A549 (cell line): ENCODE results near the gene RABL2B. TPM values are rescaled to one million over a fixed set of nuclear protein-coding genes. Genes with fewer than 3 reads are reported as not detected.

Source experiments
- ATAC-seq, 2 experiments: fragments of 200-7000 bp in 1 of 2; fragments of >200 bp in 1 of 2; cut with Nextera tagmentation in 1 of 2; cut with Tn5 transposase in 1 of 2; 3 replicates each; pipeline versions ENCODE4 v1.8.0 to v1.9.1; 2018 to 2020; ENCODE audit warnings: mild to moderate bottlenecking in 1 of 2, moderate library complexity in 1 of 2
- CTCF ChIA-PET: fragments of 300-600 bp; sonication (Branson Sonifier 250); formaldehyde crosslinking; extraction: SDS; loops from one replicate; lab custom pipeline; 2021; ENCODE audit warnings: antibody characterized with exemption, inconsistent platforms; lab: Yijun Ruan, JAX
- POLR2A ChIA-PET: fragments of 350-600 bp; formaldehyde crosslinking; extraction: SDS; loops from one replicate; lab custom pipeline; 2021; ENCODE audit warnings: antibody characterized with exemption, inconsistent platforms; lab: Yijun Ruan, JAX
- DNase-seq, 2 experiments: peaks; one replicate each; pipeline versions ENCODE4 v3.0.0 to v3.0.0-alpha.2; 2011 to 2016; ENCODE audit warnings: low read depth in 1 of 2, low spot score in 1 of 2
- FAIRE-seq: peaks from 2 replicates; lab custom pipeline; 2011; peaks lifted over from hg19 to GRCh38; lab: Jason Lieb, UNC
- H3K27ac ChIP-seq, 2 experiments: fragments of >200 bp; sonication (Bioruptor Twin); formaldehyde crosslinking; 3 replicates each; pipeline ENCODE4 v1.5.1; 2016 to 2017
- H3K4me1 ChIP-seq: fragments of >200 bp; sonication (Bioruptor Twin); formaldehyde crosslinking; 3 replicates; pipeline ENCODE4 v1.6.1; 2016
- H3K4me2 ChIP-seq: fragments of >200 bp; sonication (Bioruptor Twin); formaldehyde crosslinking; 3 replicates; pipeline ENCODE4 v1.6.1; 2016
- H3K4me3 ChIP-seq: fragments of >200 bp; sonication (Bioruptor Twin); formaldehyde crosslinking; 3 replicates; pipeline ENCODE4 v1.5.1; 2016
- H3K9me3 ChIP-seq: fragments of >200 bp; sonication (Bioruptor Twin); formaldehyde crosslinking; 3 replicates; pipeline ENCODE4 v1.6.1; 2016
- ATOH8 ChIP-seq: fragments of 250-450 bp; sonication (Bioruptor Pico); IDR thresholded peaks from 2 replicates; pipeline ENCODE4 v1.5.0; 2020; ENCODE audit warnings: low read depth, mild to moderate bottlenecking, moderate library complexity
- CTCF ChIP-seq: fragments of >200 bp; sonication (Bioruptor Twin); formaldehyde crosslinking; IDR thresholded peaks from 3 replicates; pipeline ENCODE4 v1.5.1; 2016
- EP300 ChIP-seq, 2 experiments: fragments of >200 bp; sonication (Bioruptor Twin); formaldehyde crosslinking; IDR thresholded peaks; 2 replicates in 1 of 2; 3 replicates in 1 of 2; pipeline ENCODE4 v1.6.1; 2016 to 2017
- FOXS1 ChIP-seq: fragments of 250-450 bp; sonication (Bioruptor Pico); IDR thresholded peaks from 2 replicates; pipeline ENCODE4 v1.5.0; 2020; ENCODE audit warnings: mild to moderate bottlenecking, moderate library complexity
- HES2 ChIP-seq: fragments of >200 bp; sonication (Bioruptor Twin); formaldehyde crosslinking; IDR thresholded peaks from 2 replicates; pipeline ENCODE4 v1.6.1; 2016
- JUNB ChIP-seq: fragments of >200 bp; sonication (Bioruptor Twin); formaldehyde crosslinking; IDR thresholded peaks from 2 replicates; pipeline ENCODE4 v1.6.1; 2016
- MAFK ChIP-seq: fragments of 450-650 bp; IDR thresholded peaks from 2 replicates; pipeline ENCODE4 v1.6.1; 2014; ENCODE audit not compliant: partially characterized antibody
- RFX5 ChIP-seq: fragments of 450-650 bp; IDR thresholded peaks from 2 replicates; pipeline ENCODE4 v1.7.1; 2014; ENCODE audit warnings: antibody characterized with exemption, mild to moderate bottlenecking, moderate library complexity
- SMC3 ChIP-seq: fragments of >200 bp; sonication (Bioruptor Twin); formaldehyde crosslinking; IDR thresholded peaks from 3 replicates; pipeline ENCODE4 v1.6.1; 2018; ENCODE audit warnings: inconsistent platforms
- SREBF2 ChIP-seq: fragments of 450-650 bp; IDR thresholded peaks from 2 replicates; pipeline ENCODE4 v1.6.1; 2014; ENCODE audit warnings: mild to moderate bottlenecking, moderate library complexity
- TP53 ChIP-seq: fragments of 250-450 bp; sonication (Bioruptor Pico); IDR thresholded peaks from 2 replicates; pipeline ENCODE4 v1.5.0; 2021; ENCODE audit warnings: mild to moderate bottlenecking, moderate library complexity
- USF2 ChIP-seq: fragments of 450-650 bp; IDR thresholded peaks from 2 replicates; pipeline ENCODE4 v1.6.1; 2014; ENCODE audit warnings: antibody characterized with exemption
- ZNF302 ChIP-seq: fragments of 250-450 bp; sonication (Bioruptor Pico); IDR thresholded peaks from 2 replicates; pipeline ENCODE4 v1.9.0; 2021; ENCODE audit warnings: inconsistent platforms, mild to moderate bottlenecking, moderate library complexity
- WGBS: methylation state at CpG from one replicate; pipeline ENCODE4 v1.1.6; 2017; ENCODE audit errors: missing lambda C conversion rate; 5-methylcytosine and 5-hydroxymethylcytosine counted together
- polyA plus RNA-seq, 4 experiments: library from polyadenylated mRNA; depleted of rRNA in 3 of 4; stranded (reverse); fragments of >200 nt; fragmentation: RNase III in 1 of 4; extraction: RNeasy Plus Mini Kit Qiagen cat#74134 plus additional on column Dnase treatment in 1 of 4; gene quantifications; 2 replicates in 3 of 4; 3 replicates in 1 of 4; pipeline ENCODE4 v1.2.3, GENCODE V29; 2011 to 2017

RABL2B gene
- polyA plus RNA-seq, 2 of the 4 experiments (the other 2 are of a cell fraction) = 22.1 to 32.6 TPM

GRCh38 chr22:50717709-50718351, 65.6 kb downstream of the RABL2B start:
- POLR2A ChIA-PET = no interaction called here
- 80% methylated on average over 6 of the region's 10 CpGs for WGBS
- H3K27ac ChIP-seq = no peak overlapping the region
- TF ChIP-seq TP53 (CRISPR knock-in tag) = no peak
- no peak for TF ChIP-seq ATOH8
- no peak for TF ChIP-seq RFX5
- TF ChIP-seq HES2 = no peak
- no peak for TF ChIP-seq MAFK
- no peak for TF ChIP-seq EP300 (IDR thresholded peaks at IDR 0.05)
- TF ChIP-seq JUNB = no peak
- TF ChIP-seq ZNF302 (CRISPR knock-in tag) = no peak
- no peak for TF ChIP-seq SREBF2
- no peak for TF ChIP-seq SMC3
- TF ChIP-seq CTCF = no peak
- TF ChIP-seq USF2 = no peak
- TF ChIP-seq FOXS1 = no peak
- TF ChIP-seq, all 56 proteins: peak for 0
- Histone ChIP-seq H3K4me2 (no peak overlapping the region), H3K4me3 (no peak overlapping the region), H3K4me1 (no peaks in the 10 kb centered on the region), H3K9me3 (no peaks in the 10 kb centered on the region)
- CTCF ChIA-PET = interaction anchor here (1.8 kb wide), 1 partner anchor 14 kb away, joined by 10 read pairs; no protein-coding TSS in a partner anchor
- ATAC-seq = no peak; a peak in 1 of 6 replicates
- DNase-seq = no peak
- no peak for FAIRE-seq

Other genes starting within 250 kb of the RABL2B start
- 0.09 and 0.15 TPM in 2 replicates for gene KLHDC7B, start 237.7 kb downstream of the RABL2B start, polyA plus RNA-seq (2011; rRNA removed)
- gene KLHDC7B, start 237.7 kb downstream of the RABL2B start, polyA plus RNA-seq (2017; fragmentation: RNase III; extraction: RNeasy Plus Mini Kit Qiagen cat#74134 plus additional on column Dnase treatment) = not detected in 3 replicates
- 0.30 and 0.59 TPM in 2 replicates for gene SYCE3, start 220.7 kb downstream of the RABL2B start, polyA plus RNA-seq (2011; rRNA removed)
- gene SYCE3, start 220.7 kb downstream of the RABL2B start, polyA plus RNA-seq (2017; fragmentation: RNase III; extraction: RNeasy Plus Mini Kit Qiagen cat#74134 plus additional on column Dnase treatment) = 0.29 to 0.45 TPM in 2 of 3 replicates, not detected in the other
- gene CPT1B, start 205.2 kb downstream of the RABL2B start, polyA plus RNA-seq (2011; rRNA removed) = 12.1 and 16.5 TPM in 2 replicates
- gene CPT1B, start 205.2 kb downstream of the RABL2B start, polyA plus RNA-seq (2017; fragmentation: RNase III; extraction: RNeasy Plus Mini Kit Qiagen cat#74134 plus additional on column Dnase treatment) = 21.1 to 27.5 TPM (median 26.5 TPM) in 3 replicates
- 16.4 and 22.7 TPM in 2 replicates for gene CHKB, start 200.8 kb downstream of the RABL2B start, polyA plus RNA-seq (2011; rRNA removed)
- gene CHKB, start 200.8 kb downstream of the RABL2B start, polyA plus RNA-seq (2017; fragmentation: RNase III; extraction: RNeasy Plus Mini Kit Qiagen cat#74134 plus additional on column Dnase treatment) = 21.0 to 26.1 TPM (median 25.8 TPM) in 3 replicates
- gene MAPK8IP2, start 182.8 kb downstream of the RABL2B start, polyA plus RNA-seq (2011; rRNA removed) = 0.75 and 0.76 TPM in 2 replicates
- 2.2 to 3.0 TPM (median 2.8 TPM) in 3 replicates for gene MAPK8IP2, start 182.8 kb downstream of the RABL2B start, polyA plus RNA-seq (2017; fragmentation: RNase III; extraction: RNeasy Plus Mini Kit Qiagen cat#74134 plus additional on column Dnase treatment)
- gene ARSA, start 155.5 kb downstream of the RABL2B start, polyA plus RNA-seq (2011; rRNA removed) = 7.7 and 9.1 TPM in 2 replicates
- 15.9 to 22.5 TPM (median 19.5 TPM) in 3 replicates for gene ARSA, start 155.5 kb downstream of the RABL2B start, polyA plus RNA-seq (2017; fragmentation: RNase III; extraction: RNeasy Plus Mini Kit Qiagen cat#74134 plus additional on column Dnase treatment)
- gene SHANK3, start 110.8 kb downstream of the RABL2B start, polyA plus RNA-seq (2011; rRNA removed) = 0.52 and 0.53 TPM in 2 replicates
- 2.1 to 2.4 TPM (median 2.3 TPM) in 3 replicates for gene SHANK3, start 110.8 kb downstream of the RABL2B start, polyA plus RNA-seq (2017; fragmentation: RNase III; extraction: RNeasy Plus Mini Kit Qiagen cat#74134 plus additional on column Dnase treatment)
- not detected in 2 replicates for gene ACR, start 45.4 kb downstream of the RABL2B start, polyA plus RNA-seq (2011; rRNA removed)
- 0.11 TPM in 1 of 3 replicates, not detected in the others for gene ACR, start 45.4 kb downstream of the RABL2B start, polyA plus RNA-seq (2017; fragmentation: RNase III; extraction: RNeasy Plus Mini Kit Qiagen cat#74134 plus additional on column Dnase treatment)